Skin epidermis (tissue), 12 donors: ENCODE results near the gene MTARC2.
"Not testable (repeated sequence)": the region's sequence is repeated elsewhere in the genome, so short reads cannot be mapped to it uniquely, and the experiment has no call there.

ENCODE experiments used
- H3K27ac ChIP-seq, 21 experiments: fragments of 200-600 bp; sonication (generic) in 11 of 21; one replicate each; pipeline ENCODE4 v1.5.0; 2020; ENCODE audit warnings: mild to moderate bottlenecking in 3 of 21, inconsistent platforms in 2 of 21, moderate library complexity in 2 of 21
- H3K4me3 ChIP-seq, 7 experiments: fragments of 200-600 bp; sonication (generic) in 2 of 7; one replicate each; pipeline ENCODE4 v1.5.0; 2020; ENCODE audit warnings: inconsistent platforms in 2 of 7, mild to moderate bottlenecking in 2 of 7, moderate library complexity in 1 of 7

The MTARC2 gene

DNA sequence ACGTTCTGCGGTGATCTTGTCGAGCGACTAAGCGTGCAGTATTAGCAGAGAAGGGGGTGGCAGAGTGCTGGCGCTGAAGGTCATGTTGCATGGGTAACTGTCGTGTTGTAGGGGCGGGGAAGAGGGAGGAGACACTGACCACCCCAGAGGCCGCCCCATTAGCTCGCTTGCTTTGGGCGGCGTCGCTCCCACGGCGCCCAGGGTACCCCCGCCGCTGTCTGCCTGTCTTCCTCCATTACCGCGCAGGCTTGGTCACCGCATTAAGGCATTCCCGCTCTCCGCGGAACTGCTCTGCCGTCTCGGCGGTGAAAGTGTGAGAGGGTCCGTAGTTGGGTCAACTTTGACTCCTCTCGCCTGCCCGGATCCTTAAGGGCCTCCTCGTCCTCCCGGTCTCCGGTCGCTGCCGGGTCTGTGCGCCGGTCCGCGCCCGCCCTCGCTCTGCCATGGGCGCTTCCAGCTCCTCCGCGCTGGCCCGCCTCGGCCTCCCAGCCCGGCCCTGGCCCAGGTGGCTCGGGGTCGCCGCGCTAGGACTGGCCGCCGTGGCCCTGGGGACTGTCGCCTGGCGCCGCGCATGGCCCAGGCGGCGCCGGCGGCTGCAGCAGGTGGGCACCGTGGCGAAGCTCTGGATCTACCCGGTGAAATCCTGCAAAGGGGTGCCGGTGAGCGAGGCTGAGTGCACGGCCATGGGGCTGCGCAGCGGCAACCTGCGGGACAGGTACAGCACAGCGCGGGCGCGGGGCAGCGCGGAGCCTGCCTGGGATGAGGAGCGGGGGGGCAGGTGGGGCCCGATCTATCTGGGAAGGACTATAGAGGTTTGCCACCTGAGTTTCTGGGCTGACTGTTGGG, at the start of gene MTARC2:
Gene MTARC2, plus strand, starts transcription at position 234 of the 846 bp plus-strand sequence. Its CDS starts 210 bp downstream, at position 444.
- Histone ChIP-seq H3K4me3 (peak within 1 kb of the TSS; percentile 42 to 70 (median 53)), H3K27ac (peak within 1 kb of the TSS in 19 of 21 experiments; percentile 21 to 80 (median 62))

DNA sequence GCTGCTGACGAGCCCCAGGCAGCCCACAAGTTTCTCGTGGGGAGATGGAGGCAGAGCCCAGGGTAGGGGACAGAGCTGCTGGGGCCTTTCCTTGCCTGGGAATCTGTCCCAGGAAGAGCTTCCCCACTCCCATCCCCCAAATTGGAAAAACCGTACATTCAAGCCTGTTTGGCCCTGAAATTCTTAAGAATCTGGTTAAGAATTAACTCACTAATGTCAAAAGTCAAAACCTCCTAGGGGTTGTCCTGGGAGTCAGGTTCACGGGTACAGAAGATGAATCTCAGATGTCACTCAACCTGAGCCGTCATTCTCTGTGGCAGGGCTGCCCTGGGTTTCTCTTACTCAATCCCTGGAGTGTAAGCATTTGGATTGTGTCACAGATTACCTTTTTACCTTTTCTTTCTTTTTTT, 49.5 kb upstream of the MTARC2 start:
- no peak overlapping the region for H3K27ac ChIP-seq
- no peak overlapping the region for H3K4me3 ChIP-seq

DNA sequence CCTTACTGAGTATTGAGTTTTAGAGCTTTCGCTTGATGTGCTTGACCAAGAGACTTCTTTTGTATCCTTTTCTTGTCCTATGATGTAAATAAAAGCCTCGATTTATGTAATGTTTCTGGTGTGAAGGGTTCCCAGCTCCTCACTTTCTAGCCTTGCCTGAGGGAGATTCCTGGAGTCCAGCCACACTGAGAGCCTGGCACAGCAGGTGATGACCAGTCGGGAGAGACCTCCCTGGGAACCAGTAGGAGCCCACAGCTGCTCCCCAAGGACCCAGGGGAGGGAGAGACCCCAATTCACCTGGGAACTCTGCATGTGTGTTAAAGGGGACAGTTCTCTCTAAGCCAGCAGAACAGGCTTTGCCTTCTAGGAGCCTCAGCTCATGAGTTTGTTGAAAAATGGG, 49.1 kb upstream of the MTARC2 start:
- no peak overlapping the region for H3K4me3 ChIP-seq
- no peak overlapping the region for H3K27ac ChIP-seq

DNA sequence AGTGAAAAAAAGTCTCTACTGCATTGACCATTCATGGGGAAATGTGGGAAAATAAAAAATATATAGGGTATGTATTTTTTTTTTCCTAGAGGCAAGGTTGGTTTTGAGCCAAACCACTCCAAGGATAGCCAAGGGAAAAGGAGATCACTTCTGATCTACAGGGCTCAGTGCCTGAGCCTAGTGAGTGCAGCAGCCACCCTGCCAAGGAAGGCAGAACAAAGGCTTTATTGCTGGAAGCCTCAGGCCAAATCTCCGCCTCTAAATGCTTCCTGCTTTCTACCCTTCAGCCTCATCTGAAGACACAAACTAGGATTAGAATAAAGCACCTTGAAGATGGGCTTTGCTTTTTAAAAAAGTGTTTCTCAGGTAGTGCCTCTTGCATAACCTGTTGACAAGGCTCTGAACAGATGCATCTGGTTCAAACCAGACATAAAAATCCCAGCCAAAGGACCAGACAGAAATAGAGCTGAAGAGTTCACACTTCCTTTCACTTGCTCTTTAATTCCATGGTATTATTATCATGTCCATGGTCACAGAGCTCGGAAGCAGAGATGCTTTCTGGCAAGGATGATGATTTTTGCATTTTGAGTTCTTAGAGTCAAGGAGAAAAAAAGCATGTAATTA, 47.5 kb upstream of the MTARC2 start:
- Histone ChIP-seq H3K4me3 (no peak overlapping the region), H3K27ac (no peak overlapping the region)

DNA sequence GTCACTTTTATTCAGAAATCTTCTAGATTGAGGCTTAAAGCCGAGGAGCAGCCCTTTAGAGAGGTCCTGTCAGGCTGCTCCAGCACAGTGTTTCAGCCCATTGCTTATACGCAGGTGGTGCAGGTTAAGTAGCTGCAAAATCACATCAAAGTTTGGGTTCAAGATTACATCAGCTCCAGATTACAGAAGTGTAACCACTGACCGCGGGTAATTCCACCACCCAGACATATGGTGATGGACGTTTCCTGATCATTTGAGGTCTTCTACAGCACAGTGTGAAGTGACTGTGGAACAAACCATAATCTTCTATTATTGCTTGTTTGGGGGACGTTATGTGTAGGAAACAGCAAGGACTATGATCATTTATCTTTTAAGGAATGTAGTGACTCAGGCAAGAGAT, 46.1 kb upstream of the MTARC2 start:
- Histone ChIP-seq H3K27ac (no peak overlapping the region), H3K4me3 (no peak overlapping the region)

DNA sequence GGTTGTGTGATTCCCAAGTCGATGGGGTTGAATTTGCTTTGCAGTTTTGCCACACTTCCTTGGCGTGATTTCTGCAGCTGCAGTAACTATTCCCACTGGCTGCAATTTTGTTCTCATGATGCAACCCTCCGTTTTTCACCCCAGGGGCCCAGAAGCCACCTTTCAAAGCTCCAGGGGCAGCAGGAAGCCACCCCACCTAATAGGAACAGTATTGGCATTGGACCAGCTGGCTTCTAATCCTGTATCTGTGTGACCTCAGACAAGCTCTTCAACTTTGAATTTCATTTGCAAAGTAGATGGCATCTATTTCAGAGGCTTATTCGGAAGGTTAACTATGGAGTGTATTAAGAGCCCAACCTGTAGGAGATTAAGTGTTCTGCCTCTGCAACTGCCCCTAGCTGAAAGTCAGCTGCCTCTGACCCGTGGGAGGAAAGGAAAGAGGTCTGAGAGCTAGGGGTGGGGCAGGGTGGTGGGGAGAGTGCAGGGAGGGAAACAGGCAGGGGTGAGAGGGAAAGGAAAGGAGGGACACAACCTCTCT, 45.3 kb upstream of the MTARC2 start:
- H3K4me3 ChIP-seq = no peak overlapping the region
- no peak overlapping the region for H3K27ac ChIP-seq

DNA sequence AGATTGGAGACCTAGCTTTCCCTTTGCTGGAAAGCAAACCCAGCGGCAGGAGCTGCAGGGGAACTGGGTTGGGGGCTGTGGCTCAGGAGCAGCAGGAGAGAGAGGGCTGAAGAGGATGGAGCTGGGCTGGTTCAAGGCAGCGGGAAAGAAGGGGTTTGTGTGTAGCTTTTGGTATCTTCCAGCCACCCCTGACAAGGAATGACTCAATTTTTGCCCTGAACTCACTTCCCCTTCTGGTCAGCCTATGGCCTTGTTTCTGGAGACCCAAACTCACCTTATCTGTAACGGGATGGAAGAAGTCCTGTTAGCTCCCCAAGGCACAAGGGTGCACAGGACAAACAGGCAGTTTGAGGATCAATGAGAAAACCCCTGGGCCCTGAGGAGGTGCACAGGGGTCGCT, 44.8 kb upstream of the MTARC2 start:
- Histone ChIP-seq H3K27ac (no peak overlapping the region), H3K4me3 (no peak overlapping the region)

DNA sequence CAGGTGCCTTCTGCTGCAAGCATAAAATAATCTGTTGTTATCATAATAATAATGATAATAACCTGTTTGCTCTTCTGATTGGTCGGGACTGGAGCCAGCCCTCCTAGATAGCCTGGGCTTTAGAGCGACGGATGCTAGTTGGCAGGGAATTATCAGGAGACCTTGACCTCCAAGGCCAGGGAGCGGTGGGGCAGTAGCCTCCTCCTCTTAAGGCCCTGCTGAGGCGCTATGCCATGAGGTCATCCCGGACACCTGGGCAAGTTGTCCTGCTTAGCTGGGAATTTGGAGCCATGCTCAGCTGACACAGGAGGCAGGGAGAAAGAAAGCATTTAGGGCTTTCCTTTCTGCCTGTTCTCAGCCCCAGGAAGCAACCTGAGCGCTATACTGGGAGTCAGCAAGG, 42.3 kb upstream of the MTARC2 start:
- Histone ChIP-seq H3K4me3 (no peak overlapping the region), H3K27ac (no peak overlapping the region)

DNA sequence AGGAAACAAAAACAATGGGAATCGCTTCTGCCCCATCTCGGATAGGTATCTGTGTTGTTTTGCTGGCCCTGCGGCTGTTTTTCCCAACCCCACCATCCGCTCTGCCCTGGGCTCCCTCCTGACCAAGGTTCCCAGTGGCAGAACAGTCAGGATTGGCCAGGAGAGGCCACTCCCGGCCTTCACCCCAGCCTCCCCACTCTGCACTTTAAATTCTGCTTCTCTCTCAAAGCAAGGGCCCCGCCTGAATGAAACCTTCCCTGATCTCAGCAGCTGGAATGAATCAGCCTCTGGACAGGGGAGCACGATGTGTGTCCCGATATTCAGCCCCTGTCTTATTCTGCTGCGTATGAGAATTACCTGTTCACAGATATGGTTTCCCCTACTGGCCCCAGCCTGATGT, 41.6 kb upstream of the MTARC2 start:
- Histone ChIP-seq H3K4me3 (no peak overlapping the region), H3K27ac (no peak overlapping the region)

DNA sequence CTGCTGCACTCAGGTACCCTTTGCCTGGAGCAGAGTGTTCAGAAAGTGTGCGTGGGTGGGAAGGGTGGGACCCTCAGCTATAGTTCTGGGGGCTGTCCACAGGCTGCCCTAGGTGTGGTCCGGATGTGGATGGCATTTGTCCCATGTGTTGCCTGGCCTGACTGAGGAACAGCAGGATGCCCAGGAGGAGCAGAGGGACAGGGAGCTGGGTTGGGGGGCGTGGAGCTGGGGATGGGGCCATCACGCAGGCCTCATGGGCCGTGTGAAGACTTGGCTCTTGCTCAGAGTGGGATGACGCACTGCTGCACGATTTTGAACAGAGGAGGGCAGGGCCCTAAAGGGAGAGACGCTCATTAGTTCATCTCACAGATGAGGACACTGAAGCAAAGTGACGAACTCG, 41.0 kb upstream of the MTARC2 start:
- H3K27ac ChIP-seq = no peak overlapping the region
- no peak overlapping the region for H3K4me3 ChIP-seq

DNA sequence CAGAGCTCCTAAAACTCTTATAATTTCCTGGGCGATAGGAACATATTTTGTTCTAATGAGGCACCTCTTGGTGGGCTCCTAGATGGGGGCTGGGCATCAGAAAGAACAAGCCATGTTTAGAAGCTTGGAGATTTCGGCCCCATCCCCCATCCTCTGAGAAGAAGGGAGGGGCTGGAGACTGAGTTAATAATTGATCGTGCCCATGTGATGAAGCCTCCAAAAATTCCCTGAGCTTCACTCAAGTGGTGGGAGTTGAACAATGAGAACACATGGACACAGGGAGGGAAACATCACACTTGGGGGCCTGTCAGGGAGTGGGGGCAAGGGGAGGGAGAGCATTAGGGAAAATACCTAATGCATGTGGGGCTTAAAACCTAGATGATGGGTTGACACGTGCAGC, 39.9 kb upstream of the MTARC2 start:
- H3K27ac ChIP-seq = no peak overlapping the region
- H3K4me3 ChIP-seq = no peak overlapping the region

DNA sequence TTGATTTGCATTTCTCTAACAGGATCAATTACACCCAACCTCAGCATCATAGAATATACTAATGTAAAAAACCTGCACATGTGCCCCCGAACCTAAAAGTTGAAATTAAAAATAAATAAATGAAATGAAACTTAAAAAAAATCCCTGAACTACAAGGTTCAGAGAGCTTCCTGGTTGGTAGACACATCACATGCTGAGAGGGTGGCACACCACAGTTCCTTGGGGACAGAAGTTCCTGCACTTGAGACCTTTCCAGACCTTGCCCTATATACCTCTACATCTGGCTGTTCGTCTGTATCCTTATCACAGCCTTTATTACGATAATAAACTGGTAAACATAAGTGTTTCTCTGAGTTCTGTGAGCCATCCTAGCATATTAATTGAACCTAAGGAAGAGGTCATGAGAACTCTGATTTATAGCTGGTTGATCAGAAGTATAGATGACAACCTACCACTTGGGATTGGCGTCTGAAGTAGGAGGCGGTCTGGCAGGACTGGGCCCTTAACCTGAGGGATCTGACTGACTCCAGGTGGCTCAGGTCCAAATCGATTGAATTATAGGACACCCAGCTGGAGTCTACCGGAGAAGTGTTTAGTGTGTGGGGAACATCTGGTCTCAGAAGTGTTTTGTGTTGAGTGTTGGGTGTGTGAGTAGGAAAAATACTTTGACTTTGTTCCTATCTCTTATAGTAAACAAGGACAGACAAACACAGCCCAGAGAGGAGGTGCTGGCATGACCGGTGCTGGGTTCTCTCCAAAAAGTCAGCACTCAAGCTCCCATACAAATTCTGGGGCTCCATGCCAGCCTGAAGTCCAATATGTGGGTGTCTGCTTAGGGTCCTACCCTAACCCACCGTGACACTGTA, 39.0 kb upstream of the MTARC2 start:
- H3K4me3 ChIP-seq = no peak overlapping the region
- no peak overlapping the region for H3K27ac ChIP-seq

DNA sequence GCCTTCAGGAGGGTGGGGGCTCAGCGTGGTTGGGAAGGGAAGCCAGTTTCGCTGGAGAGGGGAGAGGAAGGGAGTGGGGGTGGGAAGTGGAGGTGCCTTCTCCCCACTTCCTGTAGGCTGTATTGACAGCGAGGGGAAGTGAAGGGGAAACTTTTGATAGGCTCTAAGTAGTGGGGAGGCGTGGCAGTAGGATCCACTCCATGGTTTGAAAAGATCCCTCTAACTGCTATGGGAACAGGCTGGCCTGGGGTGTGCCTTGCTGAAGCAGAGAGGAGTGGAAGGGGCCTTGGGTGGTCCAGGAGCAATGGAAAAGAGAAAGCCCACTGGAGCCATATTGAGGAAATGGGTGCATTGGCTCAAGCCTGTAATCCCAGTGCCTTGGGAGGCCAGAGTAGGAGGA, 37.8 kb upstream of the MTARC2 start:
- H3K4me3 ChIP-seq = no peak overlapping the region
- no peak overlapping the region for H3K27ac ChIP-seq

DNA sequence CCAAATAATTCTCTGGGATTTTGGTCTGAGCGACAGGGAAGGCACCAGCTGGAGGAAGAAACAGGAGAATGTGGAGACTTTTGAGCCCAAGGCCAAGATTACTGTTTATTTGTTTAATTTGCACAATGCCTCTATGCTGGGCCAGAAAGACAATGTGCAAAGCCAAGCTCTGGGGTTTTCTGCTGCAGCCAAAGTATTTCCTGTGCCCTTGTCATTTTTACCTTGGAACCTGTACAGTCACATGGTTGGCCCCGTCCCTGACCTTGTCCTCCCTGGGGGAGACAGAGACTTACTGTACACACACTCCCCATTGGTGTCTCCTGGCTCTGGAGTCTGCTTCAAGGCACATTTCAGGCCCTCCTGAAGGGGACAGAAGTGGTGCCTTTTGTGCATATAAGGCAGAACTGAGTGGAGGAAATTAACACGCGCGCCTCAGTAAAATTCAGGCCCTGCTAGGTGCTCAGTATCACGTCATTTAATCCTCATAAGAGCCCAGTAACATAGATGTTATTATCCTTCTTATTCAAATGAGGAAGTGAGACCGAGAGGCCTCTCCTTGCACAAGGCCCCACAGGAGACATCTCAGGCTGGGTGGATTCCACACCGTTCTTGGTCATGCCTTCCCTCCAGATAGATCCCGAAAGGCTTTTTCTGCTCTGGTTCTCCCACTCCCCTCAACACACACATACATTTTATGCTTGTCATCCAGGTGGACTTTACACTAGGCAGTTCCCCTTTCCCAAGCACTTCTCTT, 36.9 kb upstream of the MTARC2 start:
- H3K27ac ChIP-seq = peak overlapping the region in 2 of 21 experiments; percentile 23 to 42
- no peak overlapping the region for H3K4me3 ChIP-seq

DNA sequence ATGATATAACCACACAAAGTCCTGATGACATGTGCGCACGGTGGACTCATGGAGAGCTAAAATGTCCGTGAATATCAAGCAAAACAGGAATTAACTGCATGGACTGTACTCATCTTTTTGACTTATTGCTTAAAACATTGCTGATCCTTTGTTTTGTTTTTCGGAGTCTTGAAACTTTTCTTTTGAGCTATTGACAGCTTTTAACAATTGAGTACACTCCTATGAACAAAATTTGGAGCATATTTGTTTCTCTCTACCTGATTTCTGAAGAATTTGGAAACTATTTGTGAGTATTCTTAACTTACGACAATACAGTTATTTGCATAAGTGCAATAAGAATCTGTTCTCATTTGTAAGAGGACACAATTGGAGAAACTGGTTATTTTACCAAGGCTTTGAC, 32.1 kb upstream of the MTARC2 start:
- H3K27ac ChIP-seq, H3K4me3 ChIP-seq: not testable (repeated sequence)

DNA sequence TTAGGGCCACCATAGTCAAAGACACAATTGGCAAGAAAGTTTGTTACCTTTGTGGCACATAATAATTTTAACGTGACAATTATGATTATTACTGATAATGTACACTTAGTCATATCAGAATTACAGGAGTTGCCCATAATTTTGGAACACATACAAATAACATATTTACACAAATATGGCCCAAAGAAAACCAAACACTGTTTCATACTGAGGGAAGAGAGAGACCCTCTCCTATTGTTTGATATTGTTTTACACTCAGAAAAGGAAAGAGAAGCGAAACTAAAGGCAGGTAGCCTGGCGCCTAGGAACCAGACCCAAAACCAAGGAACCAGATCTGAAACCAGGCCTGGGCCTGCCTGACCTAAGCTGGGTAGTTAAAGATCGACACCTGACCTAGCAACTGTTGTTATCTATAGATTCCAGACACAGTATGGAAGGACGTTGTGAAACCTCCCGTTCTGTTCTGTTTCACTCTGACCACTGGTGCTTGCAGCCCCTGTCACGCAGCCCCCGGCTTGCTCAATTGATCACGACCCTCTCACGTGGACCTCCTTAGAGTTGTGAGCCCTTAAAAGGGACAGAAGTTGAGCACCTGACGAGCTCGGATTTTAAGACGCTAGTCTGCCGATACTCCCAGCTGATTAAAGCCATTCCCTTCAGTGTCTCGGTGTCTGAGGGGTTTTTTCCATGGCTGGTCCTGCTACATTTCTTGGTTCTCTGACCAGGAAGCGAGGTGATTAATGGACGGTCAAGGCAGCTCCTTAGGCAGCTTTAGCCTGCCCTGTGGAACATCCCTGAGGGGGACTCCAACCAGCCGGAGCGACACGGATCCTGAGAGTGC, 30.1 kb upstream of the MTARC2 start:
- Histone ChIP-seq H3K27ac (no peak overlapping the region), H3K4me3 (no peak overlapping the region)

DNA sequence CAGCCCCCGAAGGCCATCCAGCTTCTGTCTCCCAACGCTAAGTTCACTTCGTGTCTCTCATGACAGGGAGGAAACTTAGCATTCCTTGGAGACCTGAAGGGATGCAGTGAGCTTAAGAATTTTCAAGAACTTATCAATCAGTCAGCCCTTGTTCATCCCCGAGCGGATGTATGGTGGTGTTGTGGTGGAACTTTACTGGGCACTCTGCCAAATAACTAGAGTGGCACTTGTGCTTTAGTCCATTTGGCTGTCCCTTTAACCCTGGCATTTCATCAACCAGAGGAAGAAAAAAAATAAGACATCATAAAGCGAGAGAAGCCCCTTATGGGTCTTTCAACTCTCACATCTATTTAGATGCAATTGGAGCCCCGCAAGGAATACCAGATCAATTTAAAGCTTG, 26.9 kb upstream of the MTARC2 start:
- not testable (repeated sequence) for H3K27ac ChIP-seq, H3K4me3 ChIP-seq

DNA sequence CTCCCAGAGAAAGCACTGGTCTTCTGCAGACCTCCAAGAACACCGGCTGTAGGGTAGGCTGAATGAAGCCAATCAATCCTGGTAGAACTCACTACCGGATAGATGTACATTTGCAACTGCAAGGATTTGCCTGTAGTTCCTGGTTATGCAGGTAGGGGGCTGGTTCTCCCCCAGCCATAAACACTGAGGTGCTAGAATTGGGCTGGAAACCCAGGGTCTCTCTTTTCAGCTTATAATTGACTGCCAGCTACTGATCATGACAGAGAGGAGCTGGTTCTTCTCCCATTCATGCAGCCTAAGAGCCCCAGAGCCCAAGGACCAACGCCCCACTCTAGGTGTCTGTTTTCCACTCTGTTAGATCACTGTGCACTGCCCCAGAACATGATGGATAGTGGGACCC, 21.5 kb upstream of the MTARC2 start:
- Histone ChIP-seq H3K4me3 (no peak overlapping the region), H3K27ac (no peak overlapping the region)

DNA sequence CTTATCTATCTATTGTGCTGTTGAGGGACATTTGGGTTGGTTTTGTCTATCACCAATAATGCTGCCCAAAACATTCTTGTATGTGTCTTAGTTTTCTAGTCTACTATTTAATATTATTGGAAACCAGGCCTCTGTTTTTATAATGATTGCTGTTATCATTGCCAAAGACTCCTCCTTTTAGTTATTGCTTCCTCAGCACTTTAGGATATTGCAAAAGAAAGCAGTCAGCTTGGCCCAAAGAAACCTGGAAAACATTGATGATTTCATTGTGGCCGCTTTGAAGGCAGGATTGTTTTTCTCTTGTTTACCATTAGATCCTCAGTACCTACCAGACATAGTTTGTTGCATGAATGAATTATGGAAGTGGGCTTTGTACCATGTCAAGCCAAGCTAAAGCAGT, 20.6 kb upstream of the MTARC2 start:
- Histone ChIP-seq H3K4me3 (no peak overlapping the region), H3K27ac (no peak overlapping the region)
